ENCODE data around the gene CCDC30. TPM values are rescaled to one million over a fixed set of nuclear protein-coding genes. Genes with fewer than 3 reads are reported as not detected.

CCDC30 gene
- total RNA-seq, 4 donors from 2014 or later, result 2.7 to 13.3 (median 7.1) TPM

DNA sequence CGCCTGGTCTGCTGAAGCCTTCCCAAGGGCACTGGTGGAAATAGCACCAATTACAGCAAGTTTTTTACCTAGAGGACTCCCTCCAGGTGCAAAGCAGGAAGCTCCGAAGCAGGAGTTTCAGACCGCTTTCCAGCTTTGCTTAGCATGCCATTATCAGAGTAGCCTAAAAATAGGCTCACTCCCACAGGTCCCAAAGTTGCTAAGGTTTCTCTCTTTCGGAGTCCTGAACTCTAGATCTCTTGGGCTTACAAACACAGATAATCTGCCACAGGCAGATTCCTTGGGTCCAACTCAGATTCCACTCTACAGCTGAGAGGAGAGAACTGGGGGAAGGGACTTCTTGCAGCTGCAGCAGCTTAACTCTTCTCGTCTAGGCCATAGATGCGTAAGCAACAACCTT is 29.7 kb upstream of the CCDC30 start:
- no peaks in the 10 kb centered on the region for H3K4me1 ChIP-seq
- H3K9me3 ChIP-seq, result no peaks in the 10 kb centered on the region
- H3K27me3 ChIP-seq, result no peaks in the 10 kb centered on the region
- no peak overlapping the region for H3K4me3 ChIP-seq
- H3K36me3 ChIP-seq, result peaks cover 0 to 8% (median 0%) of the 10 kb centered on the region in 3 donors
- H3K27ac ChIP-seq, result no peak overlapping the region
- TF ChIP-seq EP300 (IDR thresholded peaks at IDR 0.05), result no peak
- TF ChIP-seq, protein P1, sequence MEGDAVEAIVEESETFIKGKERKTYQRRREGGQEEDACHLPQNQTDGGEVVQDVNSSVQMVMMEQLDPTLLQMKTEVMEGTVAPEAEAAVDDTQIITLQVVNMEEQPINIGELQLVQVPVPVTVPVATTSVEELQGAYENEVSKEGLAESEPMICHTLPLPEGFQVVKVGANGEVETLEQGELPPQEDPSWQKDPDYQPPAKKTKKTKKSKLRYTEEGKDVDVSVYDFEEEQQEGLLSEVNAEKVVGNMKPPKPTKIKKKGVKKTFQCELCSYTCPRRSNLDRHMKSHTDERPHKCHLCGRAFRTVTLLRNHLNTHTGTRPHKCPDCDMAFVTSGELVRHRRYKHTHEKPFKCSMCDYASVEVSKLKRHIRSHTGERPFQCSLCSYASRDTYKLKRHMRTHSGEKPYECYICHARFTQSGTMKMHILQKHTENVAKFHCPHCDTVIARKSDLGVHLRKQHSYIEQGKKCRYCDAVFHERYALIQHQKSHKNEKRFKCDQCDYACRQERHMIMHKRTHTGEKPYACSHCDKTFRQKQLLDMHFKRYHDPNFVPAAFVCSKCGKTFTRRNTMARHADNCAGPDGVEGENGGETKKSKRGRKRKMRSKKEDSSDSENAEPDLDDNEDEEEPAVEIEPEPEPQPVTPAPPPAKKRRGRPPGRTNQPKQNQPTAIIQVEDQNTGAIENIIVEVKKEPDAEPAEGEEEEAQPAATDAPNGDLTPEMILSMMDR (IDR thresholded peaks at IDR 0.05), result no peak
- TF ChIP-seq POLR2A (IDR thresholded peaks at IDR 0.05), result no peak
- no peak for DNase-seq (ENCODE audit: low spot score in 2 of 2)
- WGBS, 2 donors, result 66 to 68% methylated on average over 6 of the region's 6 CpGs

DNA sequence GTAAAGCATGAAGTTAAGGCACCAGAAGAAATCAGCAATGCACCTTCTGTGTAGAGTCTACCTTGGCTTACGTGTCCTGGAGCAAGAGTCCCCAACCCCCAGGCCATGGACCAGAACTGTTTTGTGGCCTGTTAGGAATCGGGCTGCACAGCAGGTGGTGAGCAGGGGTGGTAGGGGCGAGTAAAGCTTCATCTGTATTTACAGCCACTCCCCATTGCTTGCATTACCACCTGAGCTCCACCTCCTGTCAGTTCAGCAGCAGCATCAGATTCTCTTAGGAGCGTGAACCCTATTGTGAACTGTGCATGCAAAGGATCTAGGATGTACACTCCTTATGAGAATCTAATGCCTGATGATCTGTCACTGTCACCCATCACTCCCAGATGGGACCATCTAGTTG is 28.7 kb upstream of the CCDC30 start:
- DNase-seq (ENCODE audit: low spot score in 2 of 2), result no peak
- no peak overlapping the region for H3K27ac ChIP-seq
- H3K9me3 ChIP-seq, result no peaks in the 10 kb centered on the region
- H3K4me1 ChIP-seq, result no peaks in the 10 kb centered on the region
- H3K4me3 ChIP-seq, result no peak overlapping the region
- H3K36me3 ChIP-seq, result peaks cover 0 to 8% (median 0%) of the 10 kb centered on the region in 3 donors
- TF ChIP-seq, protein P1 (IDR thresholded peaks at IDR 0.05), result no peak
- TF ChIP-seq POLR2A (IDR thresholded peaks at IDR 0.05) (no peak), EP300 (IDR thresholded peaks at IDR 0.05) (no peak)
- H3K27me3 ChIP-seq, result no peaks in the 10 kb centered on the region
- 88 to 96% methylated on average over 4 of the region's 4 CpGs for WGBS, 2 donors

DNA sequence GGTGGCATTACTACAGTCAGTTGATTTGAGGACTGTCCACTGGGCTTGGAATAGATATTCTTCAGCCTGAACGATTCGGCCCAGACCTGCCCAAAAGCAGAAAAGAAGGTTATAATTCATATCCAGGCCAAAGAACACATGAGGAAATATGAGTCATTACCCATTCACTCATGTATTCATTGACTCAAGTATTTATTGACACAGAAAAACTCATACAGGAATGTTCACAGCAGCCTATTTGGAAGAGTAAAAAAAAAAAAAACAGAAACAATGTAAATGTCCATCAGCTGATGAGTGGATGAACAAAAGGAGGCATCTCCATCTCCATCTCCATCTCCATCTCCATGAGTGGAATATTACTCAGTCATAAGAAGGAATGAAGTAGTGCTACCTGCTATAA is 23.1 kb upstream of the CCDC30 start:
- TF ChIP-seq, protein P1 (IDR thresholded peaks at IDR 0.05), result no peak
- TF ChIP-seq POLR2A (IDR thresholded peaks at IDR 0.05) (no peak), EP300 (IDR thresholded peaks at IDR 0.05) (no peak)
- Histone ChIP-seq H3K27me3 (no peaks in the 10 kb centered on the region), H3K27ac (no peak overlapping the region), H3K36me3 (peaks cover 0 to 4% (median 0%) of the 10 kb centered on the region in 3 donors), H3K4me1 (no peaks in the 10 kb centered on the region), H3K4me3 (no peak overlapping the region), H3K9me3 (no peaks in the 10 kb centered on the region)
- 54 to 55% methylated on average over 2 of the region's 2 CpGs for WGBS, 2 donors
- no peak for DNase-seq (ENCODE audit: low spot score in 2 of 2)

- no peak for TF ChIP-seq POLR2A (IDR thresholded peaks at IDR 0.05)
- TF ChIP-seq EP300 (IDR thresholded peaks at IDR 0.05), result no peak
- TF ChIP-seq, protein P1 (IDR thresholded peaks at IDR 0.05), result no peak
Measured at GRCh38 chr1:42442662-42443061, 20.4 kb upstream of the CCDC30 start.

DNA sequence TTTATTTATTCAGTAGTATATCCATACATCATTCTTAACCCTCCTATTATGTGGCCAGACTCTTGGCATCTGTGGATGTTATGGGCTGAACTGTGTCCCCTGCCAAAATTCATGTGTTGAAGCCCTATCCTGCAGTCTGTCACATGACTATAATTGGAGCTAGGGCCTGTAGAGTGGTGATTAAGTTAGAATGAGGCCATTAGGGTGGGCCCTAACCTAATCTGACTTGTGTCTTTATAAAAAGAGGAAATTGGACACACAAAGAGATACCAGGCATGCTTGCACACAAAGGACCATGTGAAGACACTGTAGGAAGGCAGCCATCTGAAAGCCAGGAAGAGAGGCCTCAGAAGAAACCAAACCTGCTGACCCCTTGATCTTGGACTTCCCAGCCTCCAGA is 13.8 kb upstream of the CCDC30 start:
- H3K27me3 ChIP-seq, result no peaks in the 10 kb centered on the region
- no peaks in the 10 kb centered on the region for H3K9me3 ChIP-seq
- DNase-seq (ENCODE audit: low spot score in 2 of 2), result no peak
- H3K36me3 ChIP-seq, result no peaks in the 10 kb centered on the region
- H3K4me3 ChIP-seq, result no peak overlapping the region
- H3K27ac ChIP-seq, result no peak overlapping the region
- TF ChIP-seq EP300 (IDR thresholded peaks at IDR 0.05), result no peak
- TF ChIP-seq, protein P1 (IDR thresholded peaks at IDR 0.05), result no peak
- TF ChIP-seq POLR2A (IDR thresholded peaks at IDR 0.05), result no peak
- no peaks in the 10 kb centered on the region for H3K4me1 ChIP-seq

More at GRCh38 chr1:42442662-42443061, 20.4 kb upstream of the CCDC30 start:
- Histone ChIP-seq H3K4me3 (no peak overlapping the region), H3K27ac (no peak overlapping the region), H3K4me1 (no peaks in the 10 kb centered on the region), H3K9me3 (no peaks in the 10 kb centered on the region), H3K36me3 (no peaks in the 10 kb centered on the region), H3K27me3 (no peaks in the 10 kb centered on the region)
- 20 to 30% methylated on average over 2 of the region's 2 CpGs for WGBS, 2 donors
- no peak for DNase-seq (ENCODE audit: low spot score in 2 of 2)
